Endothelial cell of umbilical vein (primary cell): ENCODE data around the gene C1QC. TPM values are rescaled to one million over a fixed set of nuclear protein-coding genes. Genes with fewer than 3 reads are reported as not detected.
A peak's percentile ranks its signal among the peaks of the same experiment; 100 is the strongest.

Experiments
- BruUV-seq: library from RNA; stranded (reverse); fragments of 400-500 nt; replicated peaks from 2 replicates; lab custom pipeline; 2021; lab: Mats Ljungman, UMichigan
- CTCF ChIA-PET: fragments of 300-600, 350-600 bp; sonication (Branson Sonifier 250); formaldehyde crosslinking; loops from one replicate; lab custom pipeline; 2021; ENCODE audit warnings: antibody characterized with exemption, inconsistent platforms; lab: Charles Lee
- POLR2A ChIA-PET: fragments of 300-600, 350-600 bp; sonication (Branson Sonifier 250); formaldehyde crosslinking; loops from one replicate; lab custom pipeline; 2021; ENCODE audit warnings: antibody characterized with exemption, inconsistent platforms; lab: Charles Lee
- DNase-seq: peaks from one replicate; pipeline ENCODE4 v3.0.0-alpha.2; 2011; ENCODE audit warnings: low read depth, low spot score
- FAIRE-seq: peaks from 2 replicates; lab custom pipeline; 2011; peaks lifted over from hg19 to GRCh38; lab: Jason Lieb, UNC
- H2AFZ ChIP-seq: 2 replicates; pipeline ENCODE4 v1.6.0; 2012; ENCODE audit warnings: low read depth, low read length, control low read depth, inconsistent platforms
- H3K27ac ChIP-seq: 2 replicates; pipeline ENCODE4 v1.5.1; 2011; ENCODE audit warnings: low read depth, mild to moderate bottlenecking, control low read depth, low read length, moderate library complexity; ENCODE audit not compliant: insufficient read depth
- H3K27me3 ChIP-seq, 2 experiments: 2 replicates each; pipeline versions ENCODE4 v1.6.0 to v1.6.1; 2011; ENCODE audit warnings: low read length in 2 of 2, mixed read lengths in 1 of 2; ENCODE audit not compliant: control insufficient read depth in 2 of 2, insufficient read depth in 2 of 2
- H3K36me3 ChIP-seq, 2 experiments: 2 replicates in 1 of 2; 3 replicates in 1 of 2; pipeline ENCODE4 v1.5.1; 2011; ENCODE audit warnings: low read length in 2 of 2, mild to moderate bottlenecking in 1 of 2, moderate library complexity in 1 of 2; ENCODE audit not compliant: control insufficient read depth in 2 of 2, insufficient read depth in 2 of 2; ENCODE audit errors: extremely low read depth in 1 of 2
- H3K4me1 ChIP-seq: 3 replicates; pipeline ENCODE4 v1.5.1; 2011; ENCODE audit warnings: mild to moderate bottlenecking, low read length; ENCODE audit not compliant: control insufficient read depth, insufficient read depth; ENCODE audit errors: extremely low read depth
- H3K4me2 ChIP-seq: 2 replicates; pipeline ENCODE4 v1.6.1; 2011; ENCODE audit warnings: low read length, control low read depth, mixed read lengths; ENCODE audit not compliant: insufficient read depth
- H3K4me3 ChIP-seq, 3 experiments: fragments of 200-600 bp in 1 of 3; sonication (generic), shearing (Covaris generic) in 1 of 3; replicated peaks in 1 of 3; 2 replicates each; pipeline ENCODE4 v1.5.1; 2011 to 2016; ENCODE audit warnings: control low read depth in 3 of 3, low read length in 3 of 3, mild to moderate bottlenecking in 2 of 3, inconsistent platforms in 1 of 3, low read depth in 1 of 3, moderate library complexity in 1 of 3; ENCODE audit not compliant: insufficient read depth in 1 of 3
- H3K79me2 ChIP-seq: 2 replicates; pipeline ENCODE4 v1.6.0; 2012; ENCODE audit warnings: low read length, inconsistent platforms; ENCODE audit not compliant: control insufficient read depth, insufficient read depth
- H3K9ac ChIP-seq: replicated peaks from 2 replicates; pipeline ENCODE3; 2011; ENCODE audit warnings: low read length, control low read depth; ENCODE audit not compliant: insufficient read depth; ENCODE audit errors: extremely low read depth
- H3K9me1 ChIP-seq: replicated peaks from 3 replicates; pipeline ENCODE4 v1.6.0; 2011; ENCODE audit warnings: mild to moderate bottlenecking, low read length; ENCODE audit not compliant: control insufficient read depth, insufficient read depth; ENCODE audit errors: extremely low read depth
- H3K9me3 ChIP-seq: replicated peaks from 2 replicates; pipeline ENCODE4 v1.5.1; 2012; ENCODE audit warnings: low read length, inconsistent platforms; ENCODE audit not compliant: control insufficient read depth, insufficient read depth
- H4K20me1 ChIP-seq: replicated peaks from 2 replicates; pipeline ENCODE3; 2011; ENCODE audit warnings: mild to moderate bottlenecking, low read length; ENCODE audit not compliant: control insufficient read depth, insufficient read depth; ENCODE audit errors: extremely low read depth
- CTCF ChIP-seq, 2 donors: IDR thresholded peaks; 1 replicate in 1 of 2; 2 replicates in 1 of 2; pipeline ENCODE4 v1.5.1; 2011; ENCODE audit warnings: low read length in 2 of 2, mild to moderate bottlenecking in 2 of 2, moderate library complexity in 2 of 2, control low read depth in 1 of 2, inconsistent platforms in 1 of 2, low read depth in 1 of 2; ENCODE audit not compliant: insufficient read depth in 1 of 2; ENCODE audit errors: extremely low read depth in 1 of 2
- EZH2 ChIP-seq: IDR thresholded peaks from 2 replicates; pipeline ENCODE4 v1.6.1; 2012; ENCODE audit warnings: borderline replicate concordance, low read depth, mild to moderate bottlenecking, moderate library complexity, low read length, inconsistent platforms; ENCODE audit not compliant: severe bottlenecking
- FOS ChIP-seq: IDR thresholded peaks from 2 replicates; pipeline ENCODE4 v1.6.1; 2011; ENCODE audit warnings: mild to moderate bottlenecking, low read length, moderate library complexity, borderline replicate concordance; ENCODE audit not compliant: insufficient read depth
- GATA2 ChIP-seq: IDR thresholded peaks from 2 replicates; pipeline ENCODE4 v1.7.0; 2011; ENCODE audit warnings: low read depth, mild to moderate bottlenecking, moderate library complexity, mixed read lengths, low read length; ENCODE audit not compliant: insufficient read length, insufficient read depth
- JUN ChIP-seq: IDR thresholded peaks from 2 replicates; pipeline ENCODE4 v1.6.1; 2011; ENCODE audit warnings: borderline replicate concordance, low read depth; ENCODE audit not compliant: insufficient read length, insufficient read depth
- MAX ChIP-seq: IDR thresholded peaks from 2 replicates; pipeline ENCODE4 v1.6.1; 2011; ENCODE audit not compliant: insufficient read depth, insufficient read length
- MYC ChIP-seq: IDR thresholded peaks from one replicate; pipeline ENCODE4 v1.6.1; 2011; ENCODE audit warnings: mild to moderate bottlenecking, low read depth, low read length
- POLR2A ChIP-seq: IDR thresholded peaks from 2 replicates; pipeline ENCODE4 v1.6.1; 2012; ENCODE audit warnings: low read depth, mild to moderate bottlenecking, control low read depth, low read length
- POLR2AphosphoS5 ChIP-seq: IDR thresholded peaks from 2 replicates; pipeline ENCODE4 v1.6.1; 2012; ENCODE audit warnings: low read depth, mild to moderate bottlenecking, control low read depth, low read length, moderate library complexity; ENCODE audit not compliant: insufficient read depth
- dilution Hi-C: fragments of 300-500 bp; cut with MboI; formaldehyde crosslinking; loops from one replicate; pipeline ENCODE4 v1.15.0; 2019; ENCODE audit warnings: low sequenced_read_pairs; ENCODE audit not compliant: extremely low pct_ligation_motif_present
- intact Hi-C: fragments of 100-400 bp; cut with micrococcal nuclease; formaldehyde crosslinking; loops from one replicate; pipeline ENCODE4 v1.10.0; 2022
- polyA plus RNA-seq, 4 experiments: library from polyadenylated mRNA; depleted of rRNA in 3 of 4; stranded (reverse) in 3 of 4; unstranded in 1 of 4; fragments of >200 nt; gene quantifications; 2 replicates each; pipeline versions ENCODE4 v1.2.1 to v1.2.3, GENCODE V29; 2011 to 2012; ENCODE audit warnings: missing spikeins in 1 of 4
- total RNA-seq: library from RNA; stranded (reverse); gene quantifications from 2 replicates; pipeline ENCODE4 v1.2.3, GENCODE V29; 2021

C1QC gene
- total and polyA plus RNA-seq, 2 donors (not counting 3 experiments of a cell fraction or from before 2014, with no cell fraction given), result not detected

- Histone ChIP-seq H3K9me3 (no peaks in the 10 kb centered on the region), H3K36me3 (no peaks in the 10 kb centered on the region), H3K4me2 (no peak overlapping the region), H3K4me1 (no peaks in the 10 kb centered on the region), H3K27ac (no peak overlapping the region), H3K4me3 (no peak overlapping the region), H2AFZ (no peak overlapping the region), H3K79me2 (no peaks in the 10 kb centered on the region), H3K27me3 (peaks cover 0 to 3% of the 10 kb centered on the region in 2 experiments), H3K9me1 (no peaks in the 10 kb centered on the region), H4K20me1 (no peaks in the 10 kb centered on the region), H3K9ac (no peak overlapping the region)
- peak; percentile 17 for DNase-seq
- POLR2A ChIA-PET, result no interaction called here
- no peak for TF ChIP-seq POLR2A
- dilution Hi-C loops, result no loop called here
- intact Hi-C loops, result no loop called here
- no TSS peak for BruUV-seq
- CTCF ChIA-PET, result interaction anchor here (1.0 to 5.5 kb wide), 3 partner anchors 12 to 223 kb away, joined by 3 to 154 read pairs (median 4); no protein-coding TSS in a partner anchor
- FAIRE-seq, result no peak
Observed at GRCh38 chr1:22639286-22639685, 4.1 kb upstream of the C1QC start.

- ChIA-PET POLR2A (no interaction called here), CTCF (interaction anchor here (0.6 to 5.5 kb wide), 19 partner anchors 10 to 1972 kb away, joined by 3 to 154 read pairs (median 4); partner anchors contain the start of gene ZBTB40)
- Histone ChIP-seq H3K27me3 (peaks cover 0 to 3% of the 10 kb centered on the region in 2 experiments), H3K4me2 (no peak overlapping the region), H2AFZ (no peak overlapping the region), H3K4me3 (no peak overlapping the region), H3K9ac (no peak overlapping the region), H3K79me2 (no peaks in the 10 kb centered on the region), H3K9me1 (no peaks in the 10 kb centered on the region), H3K27ac (no peak overlapping the region), H3K9me3 (no peaks in the 10 kb centered on the region), H3K36me3 (no peaks in the 10 kb centered on the region), H4K20me1 (no peaks in the 10 kb centered on the region), H3K4me1 (no peaks in the 10 kb centered on the region)
- TF ChIP-seq JUN, result no peak
- TF ChIP-seq MYC, result no peak
- TF ChIP-seq CTCF (IDR thresholded peaks at IDR 0.05; ENCODE audit: extremely low read depth in 1 of 2, insufficient read depth in 1 of 2, low read depth in 1 of 2, low read length in 2 of 2), result no peak
- no peak for TF ChIP-seq GATA2
- TF ChIP-seq MAX, result no peak
- TF ChIP-seq EZH2, result no peak
- no peak for TF ChIP-seq POLR2AphosphoS5
- no peak for TF ChIP-seq POLR2A
- no peak for TF ChIP-seq FOS
- FAIRE-seq (no peak), DNase-seq (no peak)
- no TSS peak for BruUV-seq
- intact Hi-C loops, result loop anchor here (5.0 kb wide), 1 partner anchor 944 kb away; no protein-coding TSS in a partner anchor
- dilution Hi-C loops, result no loop called here
Observed at GRCh38 chr1:22641247-22641646, 2.2 kb upstream of the C1QC start.
